Vagina (tissue), 2 donors: ENCODE data around the gene TP53TG3B.
"Not testable (repeated sequence)": the region's sequence is repeated elsewhere in the genome, so short reads cannot be mapped to it uniquely, and the experiment has no call there.

Experiments
- CTCF ChIP-seq, 3 experiments: fragments of 450-650 bp in 2 of 3; fragments of 200-600 bp in 1 of 3; sonication (generic) in 1 of 3; IDR thresholded peaks; one replicate each; pipeline ENCODE4 v1.5.1; 2017 to 2019; ENCODE audit warnings: antibody characterized with exemption in 3 of 3, mild to moderate bottlenecking in 2 of 3, moderate library complexity in 2 of 3
- POLR2A ChIP-seq, 2 donors: fragments of 450-650 bp; IDR thresholded peaks; one replicate each; pipeline ENCODE4 v1.6.1; 2017; ENCODE audit warnings: antibody characterized with exemption in 2 of 2, mild to moderate bottlenecking in 2 of 2, moderate library complexity in 2 of 2

DNA sequence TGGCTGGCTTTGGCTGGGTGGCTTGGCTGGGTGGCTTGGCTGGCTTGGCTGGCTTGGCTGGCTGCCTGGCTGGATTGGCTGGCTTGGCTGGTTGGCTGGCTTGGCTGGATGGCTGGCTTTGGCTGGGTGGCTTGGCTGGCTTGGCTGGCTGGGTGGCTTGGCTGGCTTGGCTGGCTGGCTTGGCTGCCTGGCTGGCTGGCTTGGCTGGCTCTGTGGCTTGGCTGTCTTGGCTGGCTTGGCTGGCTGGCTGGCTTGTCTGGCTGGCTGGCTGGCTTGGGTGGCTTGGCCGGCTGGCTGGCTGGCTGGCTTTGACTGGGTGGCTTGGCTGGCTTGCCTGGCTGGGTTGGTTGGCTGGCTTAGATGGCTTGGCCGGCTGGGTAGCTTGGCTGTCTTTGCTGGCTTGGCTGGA, 22.1 kb upstream of the TP53TG3B start:
- TF ChIP-seq POLR2A, CTCF (IDR thresholded peaks at IDR 0.05): not testable (repeated sequence)
